Measurements from ENCODE around the gene GREB1. TPM values are rescaled to one million over a fixed set of nuclear protein-coding genes. Genes with fewer than 3 reads are reported as not detected.

Gene GREB1
- total and polyA plus RNA-seq, 2 of the 13 experiments (the other 11 are each of a cell fraction or from before 2014, with no cell fraction given), result 31.3 to 61.2 TPM

DNA sequence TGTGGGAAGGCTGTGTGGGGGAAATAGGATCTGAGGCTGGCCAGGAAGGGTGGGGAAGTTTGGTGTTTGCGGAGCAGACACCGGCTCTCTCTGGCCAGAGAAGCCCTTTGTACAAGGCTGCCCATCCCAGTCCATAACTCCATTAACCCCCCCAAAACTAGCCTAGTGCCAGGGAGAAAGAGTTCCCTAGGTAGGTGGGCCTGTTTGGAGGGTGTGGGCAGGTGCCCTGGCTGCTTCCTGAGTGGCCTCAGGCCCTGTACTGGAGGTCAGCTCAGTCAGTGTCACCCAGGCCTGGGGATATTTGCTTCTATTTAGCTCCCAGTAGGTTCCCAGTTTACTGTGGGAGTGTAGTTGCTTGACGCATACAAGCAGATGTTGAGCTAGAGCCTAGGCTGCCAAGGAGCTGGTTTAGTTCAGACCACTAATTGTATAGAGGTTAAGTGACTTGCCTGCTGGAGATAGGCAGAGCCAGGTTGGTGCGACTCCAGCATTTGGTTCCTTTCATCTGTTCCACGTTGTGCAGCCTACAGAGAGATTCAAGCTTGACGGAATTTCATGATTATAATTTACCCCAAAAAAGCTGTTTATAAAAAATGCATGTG is 2.9 kb upstream of the GREB1 start (continued):
- no peak for TF ChIP-seq ZNF101 (CRISPR knock-in tag; IDR thresholded peaks at IDR 0.05; ENCODE audit: borderline replicate concordance, low read depth)
- TF ChIP-seq, protein P1, sequence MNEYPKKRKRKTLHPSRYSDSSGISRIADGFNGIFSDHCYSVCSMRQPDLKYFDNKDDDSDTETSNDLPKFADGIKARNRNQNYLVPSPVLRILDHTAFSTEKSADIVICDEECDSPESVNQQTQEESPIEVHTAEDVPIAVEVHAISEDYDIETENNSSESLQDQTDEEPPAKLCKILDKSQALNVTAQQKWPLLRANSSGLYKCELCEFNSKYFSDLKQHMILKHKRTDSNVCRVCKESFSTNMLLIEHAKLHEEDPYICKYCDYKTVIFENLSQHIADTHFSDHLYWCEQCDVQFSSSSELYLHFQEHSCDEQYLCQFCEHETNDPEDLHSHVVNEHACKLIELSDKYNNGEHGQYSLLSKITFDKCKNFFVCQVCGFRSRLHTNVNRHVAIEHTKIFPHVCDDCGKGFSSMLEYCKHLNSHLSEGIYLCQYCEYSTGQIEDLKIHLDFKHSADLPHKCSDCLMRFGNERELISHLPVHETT (CRISPR knock-in tag; conservative IDR thresholded peaks at IDR 0.05), result no peak
- TF ChIP-seq, protein P2, sequence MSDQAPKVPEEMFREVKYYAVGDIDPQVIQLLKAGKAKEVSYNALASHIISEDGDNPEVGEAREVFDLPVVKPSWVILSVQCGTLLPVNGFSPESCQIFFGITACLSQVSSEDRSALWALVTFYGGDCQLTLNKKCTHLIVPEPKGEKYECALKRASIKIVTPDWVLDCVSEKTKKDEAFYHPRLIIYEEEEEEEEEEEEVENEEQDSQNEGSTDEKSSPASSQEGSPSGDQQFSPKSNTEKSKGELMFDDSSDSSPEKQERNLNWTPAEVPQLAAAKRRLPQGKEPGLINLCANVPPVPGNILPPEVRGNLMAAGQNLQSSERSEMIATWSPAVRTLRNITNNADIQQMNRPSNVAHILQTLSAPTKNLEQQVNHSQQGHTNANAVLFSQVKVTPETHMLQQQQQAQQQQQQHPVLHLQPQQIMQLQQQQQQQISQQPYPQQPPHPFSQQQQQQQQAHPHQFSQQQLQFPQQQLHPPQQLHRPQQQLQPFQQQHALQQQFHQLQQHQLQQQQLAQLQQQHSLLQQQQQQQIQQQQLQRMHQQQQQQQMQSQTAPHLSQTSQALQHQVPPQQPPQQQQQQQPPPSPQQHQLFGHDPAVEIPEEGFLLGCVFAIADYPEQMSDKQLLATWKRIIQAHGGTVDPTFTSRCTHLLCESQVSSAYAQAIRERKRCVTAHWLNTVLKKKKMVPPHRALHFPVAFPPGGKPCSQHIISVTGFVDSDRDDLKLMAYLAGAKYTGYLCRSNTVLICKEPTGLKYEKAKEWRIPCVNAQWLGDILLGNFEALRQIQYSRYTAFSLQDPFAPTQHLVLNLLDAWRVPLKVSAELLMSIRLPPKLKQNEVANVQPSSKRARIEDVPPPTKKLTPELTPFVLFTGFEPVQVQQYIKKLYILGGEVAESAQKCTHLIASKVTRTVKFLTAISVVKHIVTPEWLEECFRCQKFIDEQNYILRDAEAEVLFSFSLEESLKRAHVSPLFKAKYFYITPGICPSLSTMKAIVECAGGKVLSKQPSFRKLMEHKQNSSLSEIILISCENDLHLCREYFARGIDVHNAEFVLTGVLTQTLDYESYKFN (CRISPR knock-in tag; conservative IDR thresholded peaks at IDR 0.05), result peak; percentile 29; the same call in 1 of the 2 replicates
- TF ChIP-seq, protein P3, sequence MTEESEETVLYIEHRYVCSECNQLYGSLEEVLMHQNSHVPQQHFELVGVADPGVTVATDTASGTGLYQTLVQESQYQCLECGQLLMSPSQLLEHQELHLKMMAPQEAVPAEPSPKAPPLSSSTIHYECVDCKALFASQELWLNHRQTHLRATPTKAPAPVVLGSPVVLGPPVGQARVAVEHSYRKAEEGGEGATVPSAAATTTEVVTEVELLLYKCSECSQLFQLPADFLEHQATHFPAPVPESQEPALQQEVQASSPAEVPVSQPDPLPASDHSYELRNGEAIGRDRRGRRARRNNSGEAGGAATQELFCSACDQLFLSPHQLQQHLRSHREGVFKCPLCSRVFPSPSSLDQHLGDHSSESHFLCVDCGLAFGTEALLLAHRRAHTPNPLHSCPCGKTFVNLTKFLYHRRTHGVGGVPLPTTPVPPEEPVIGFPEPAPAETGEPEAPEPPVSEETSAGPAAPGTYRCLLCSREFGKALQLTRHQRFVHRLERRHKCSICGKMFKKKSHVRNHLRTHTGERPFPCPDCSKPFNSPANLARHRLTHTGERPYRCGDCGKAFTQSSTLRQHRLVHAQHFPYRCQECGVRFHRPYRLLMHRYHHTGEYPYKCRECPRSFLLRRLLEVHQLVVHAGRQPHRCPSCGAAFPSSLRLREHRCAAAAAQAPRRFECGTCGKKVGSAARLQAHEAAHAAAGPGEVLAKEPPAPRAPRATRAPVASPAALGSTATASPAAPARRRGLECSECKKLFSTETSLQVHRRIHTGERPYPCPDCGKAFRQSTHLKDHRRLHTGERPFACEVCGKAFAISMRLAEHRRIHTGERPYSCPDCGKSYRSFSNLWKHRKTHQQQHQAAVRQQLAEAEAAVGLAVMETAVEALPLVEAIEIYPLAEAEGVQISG (CRISPR knock-in tag; IDR thresholded peaks at IDR 0.05), result no peak
- peak; percentile 53; the same call in 1 of the 2 replicates for TF ChIP-seq TBX2 (CRISPR knock-in tag; IDR thresholded peaks at IDR 0.05; ENCODE audit: borderline replicate concordance)
- no peak for TF ChIP-seq ZNF431 (CRISPR knock-in tag; IDR thresholded peaks at IDR 0.05; ENCODE audit: borderline replicate concordance, low read depth)
- TF ChIP-seq, protein P4, sequence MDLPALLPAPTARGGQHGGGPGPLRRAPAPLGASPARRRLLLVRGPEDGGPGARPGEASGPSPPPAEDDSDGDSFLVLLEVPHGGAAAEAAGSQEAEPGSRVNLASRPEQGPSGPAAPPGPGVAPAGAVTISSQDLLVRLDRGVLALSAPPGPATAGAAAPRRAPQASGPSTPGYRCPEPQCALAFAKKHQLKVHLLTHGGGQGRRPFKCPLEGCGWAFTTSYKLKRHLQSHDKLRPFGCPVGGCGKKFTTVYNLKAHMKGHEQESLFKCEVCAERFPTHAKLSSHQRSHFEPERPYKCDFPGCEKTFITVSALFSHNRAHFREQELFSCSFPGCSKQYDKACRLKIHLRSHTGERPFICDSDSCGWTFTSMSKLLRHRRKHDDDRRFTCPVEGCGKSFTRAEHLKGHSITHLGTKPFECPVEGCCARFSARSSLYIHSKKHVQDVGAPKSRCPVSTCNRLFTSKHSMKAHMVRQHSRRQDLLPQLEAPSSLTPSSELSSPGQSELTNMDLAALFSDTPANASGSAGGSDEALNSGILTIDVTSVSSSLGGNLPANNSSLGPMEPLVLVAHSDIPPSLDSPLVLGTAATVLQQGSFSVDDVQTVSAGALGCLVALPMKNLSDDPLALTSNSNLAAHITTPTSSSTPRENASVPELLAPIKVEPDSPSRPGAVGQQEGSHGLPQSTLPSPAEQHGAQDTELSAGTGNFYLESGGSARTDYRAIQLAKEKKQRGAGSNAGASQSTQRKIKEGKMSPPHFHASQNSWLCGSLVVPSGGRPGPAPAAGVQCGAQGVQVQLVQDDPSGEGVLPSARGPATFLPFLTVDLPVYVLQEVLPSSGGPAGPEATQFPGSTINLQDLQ (CRISPR knock-in tag; IDR thresholded peaks at IDR 0.05), result no peak
- TF ChIP-seq, protein P5, sequence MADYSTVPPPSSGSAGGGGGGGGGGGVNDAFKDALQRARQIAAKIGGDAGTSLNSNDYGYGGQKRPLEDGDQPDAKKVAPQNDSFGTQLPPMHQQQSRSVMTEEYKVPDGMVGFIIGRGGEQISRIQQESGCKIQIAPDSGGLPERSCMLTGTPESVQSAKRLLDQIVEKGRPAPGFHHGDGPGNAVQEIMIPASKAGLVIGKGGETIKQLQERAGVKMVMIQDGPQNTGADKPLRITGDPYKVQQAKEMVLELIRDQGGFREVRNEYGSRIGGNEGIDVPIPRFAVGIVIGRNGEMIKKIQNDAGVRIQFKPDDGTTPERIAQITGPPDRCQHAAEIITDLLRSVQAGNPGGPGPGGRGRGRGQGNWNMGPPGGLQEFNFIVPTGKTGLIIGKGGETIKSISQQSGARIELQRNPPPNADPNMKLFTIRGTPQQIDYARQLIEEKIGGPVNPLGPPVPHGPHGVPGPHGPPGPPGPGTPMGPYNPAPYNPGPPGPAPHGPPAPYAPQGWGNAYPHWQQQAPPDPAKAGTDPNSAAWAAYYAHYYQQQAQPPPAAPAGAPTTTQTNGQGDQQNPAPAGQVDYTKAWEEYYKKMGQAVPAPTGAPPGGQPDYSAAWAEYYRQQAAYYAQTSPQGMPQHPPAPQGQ (CRISPR knock-in tag; IDR thresholded peaks at IDR 0.05; ENCODE audit: borderline replicate concordance), result no peak
- no peak for TF ChIP-seq SMAD9 (CRISPR knock-in tag; IDR thresholded peaks at IDR 0.05)
- TF ChIP-seq SP5 (CRISPR knock-in tag; IDR thresholded peaks at IDR 0.05; ENCODE audit: borderline replicate concordance, low read depth), result no peak
- TF ChIP-seq, protein P6, sequence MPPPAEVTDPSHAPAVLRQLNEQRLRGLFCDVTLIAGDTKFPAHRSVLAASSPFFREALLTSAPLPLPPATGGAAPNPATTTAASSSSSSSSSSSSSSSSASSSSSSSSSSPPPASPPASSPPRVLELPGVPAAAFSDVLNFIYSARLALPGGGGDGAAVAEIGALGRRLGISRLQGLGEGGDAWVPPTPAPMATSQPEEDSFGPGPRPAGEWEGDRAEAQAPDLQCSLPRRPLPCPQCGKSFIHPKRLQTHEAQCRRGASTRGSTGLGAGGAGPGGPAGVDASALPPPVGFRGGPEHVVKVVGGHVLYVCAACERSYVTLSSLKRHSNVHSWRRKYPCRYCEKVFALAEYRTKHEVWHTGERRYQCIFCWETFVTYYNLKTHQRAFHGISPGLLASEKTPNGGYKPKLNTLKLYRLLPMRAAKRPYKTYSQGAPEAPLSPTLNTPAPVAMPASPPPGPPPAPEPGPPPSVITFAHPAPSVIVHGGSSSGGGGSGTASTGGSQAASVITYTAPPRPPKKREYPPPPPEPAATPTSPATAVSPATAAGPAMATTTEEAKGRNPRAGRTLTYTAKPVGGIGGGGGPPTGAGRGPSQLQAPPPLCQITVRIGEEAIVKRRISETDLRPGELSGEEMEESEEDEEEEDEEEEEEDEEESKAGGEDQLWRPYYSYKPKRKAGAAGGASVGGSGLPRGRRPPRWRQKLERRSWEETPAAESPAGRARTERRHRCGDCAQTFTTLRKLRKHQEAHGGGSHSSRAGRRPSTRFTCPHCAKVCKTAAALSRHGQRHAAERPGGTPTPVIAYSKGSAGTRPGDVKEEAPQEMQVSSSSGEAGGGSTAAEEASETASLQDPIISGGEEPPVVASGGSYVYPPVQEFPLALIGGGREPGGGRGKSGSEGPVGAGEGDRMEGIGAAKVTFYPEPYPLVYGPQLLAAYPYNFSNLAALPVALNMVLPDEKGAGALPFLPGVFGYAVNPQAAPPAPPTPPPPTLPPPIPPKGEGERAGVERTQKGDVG (CRISPR knock-in tag; IDR thresholded peaks at IDR 0.05; ENCODE audit: borderline replicate concordance), result peak; percentile 64; the same call in 1 of the 2 replicates

All from HepG2 (cell line).